Neural progenitor cell (in vitro differentiated cells): Measurements from ENCODE around the gene UGT1A10. TPM values are rescaled to one million over a fixed set of nuclear protein-coding genes. Genes with fewer than 3 reads are reported as not detected.

Source experiments
- DNase-seq: peaks from one replicate; pipeline ENCODE4 v3.0.0-alpha.2; 2016; ENCODE audit warnings: low spot score
- H2AFZ ChIP-seq: fragments of 200-600 bp; sonication (generic); replicated peaks from 2 replicates; pipeline ENCODE4 v1.6.1; 2016; ENCODE audit warnings: antibody characterized with exemption
- H3F3A ChIP-seq: fragments of 200-600 bp; sonication (generic); 2 replicates; pipeline ENCODE4 v1.6.1; 2016; ENCODE audit warnings: antibody characterized with exemption, low read depth
- H3K27ac ChIP-seq: fragments of 200-600 bp; sonication (generic); 2 replicates; pipeline ENCODE4 v1.5.1; 2016; ENCODE audit warnings: mild to moderate bottlenecking
- H3K27me3 ChIP-seq: fragments of 200-600 bp; sonication (generic); 2 replicates; pipeline ENCODE4 v1.6.1; 2016; ENCODE audit warnings: mild to moderate bottlenecking, moderate library complexity
- H3K36me3 ChIP-seq: fragments of 200-600 bp; sonication (generic); 2 replicates; pipeline ENCODE4 v1.5.1; 2016
- H3K4me1 ChIP-seq: fragments of 200-600 bp; sonication (generic); 2 replicates; pipeline ENCODE4 v1.6.1; 2016; ENCODE audit warnings: mixed run types
- H3K4me2 ChIP-seq: fragments of 200-600 bp; sonication (generic); 2 replicates; pipeline ENCODE4 v1.6.1; 2016
- H3K4me3 ChIP-seq: fragments of 200-600 bp; sonication (generic); 2 replicates; pipeline ENCODE4 v1.5.1; 2016
- H3K79me2 ChIP-seq: fragments of 200-600 bp; sonication (generic); 2 replicates; pipeline ENCODE4 v1.6.1; 2016; ENCODE audit warnings: low read depth
- H3K9ac ChIP-seq: fragments of 200-600 bp; sonication (generic); 2 replicates; pipeline ENCODE4 v1.6.1; 2016
- H3K9me3 ChIP-seq: fragments of 200-600 bp; sonication (generic); 2 replicates; pipeline ENCODE4 v1.5.1; 2016; ENCODE audit warnings: low read depth
- H4K20me1 ChIP-seq: fragments of 200-600 bp; sonication (generic); 2 replicates; pipeline ENCODE4 v1.6.1; 2016; ENCODE audit warnings: low read depth
- H3K27ac Mint-ChIP-seq: 3 replicates; pipeline ENCODE4 v1.8.0; 2021; ENCODE audit warnings: mixed read lengths
- H3K27me3 Mint-ChIP-seq: 2 replicates; pipeline ENCODE4 v1.8.0; 2022; ENCODE audit warnings: low read depth, mild to moderate bottlenecking, inconsistent platforms, moderate library complexity, mixed read lengths; ENCODE audit not compliant: insufficient read depth
- H3K36me3 Mint-ChIP-seq: 3 replicates; pipeline ENCODE4 v1.8.0; 2021; ENCODE audit warnings: mixed read lengths
- H3K4me1 Mint-ChIP-seq: 3 replicates; pipeline ENCODE4 v1.8.0; 2021; ENCODE audit warnings: mixed read lengths
- H3K4me3 Mint-ChIP-seq: 3 replicates; pipeline ENCODE4 v1.8.0; 2021; ENCODE audit warnings: mild to moderate bottlenecking, moderate library complexity, mixed read lengths
- H3K9me3 Mint-ChIP-seq: 3 replicates; pipeline ENCODE4 v1.8.0; 2020; ENCODE audit warnings: mixed read lengths
- CTCF ChIP-seq: fragments of 200-600 bp; sonication (generic); IDR thresholded peaks from 2 replicates; pipeline ENCODE4 v1.5.1; 2017; ENCODE audit warnings: antibody characterized with exemption, mild to moderate bottlenecking
- EZH2 ChIP-seq: fragments of 200-600 bp; sonication (generic); IDR thresholded peaks from 2 replicates; pipeline ENCODE4 v1.6.1; 2017; ENCODE audit warnings: antibody characterized with exemption, mild to moderate bottlenecking, moderate library complexity
- EZH2phosphoT487 ChIP-seq: fragments of 200-600 bp; sonication (generic); IDR thresholded peaks from 2 replicates; pipeline ENCODE4 v1.6.1; 2017; ENCODE audit warnings: antibody characterized with exemption
- total RNA-seq: library from RNA; depleted of rRNA; stranded (reverse); fragments of >200 nt; gene quantifications from 2 replicates; pipeline ENCODE4 v1.2.3, GENCODE V29; 2015; ENCODE audit warnings: low replicate concordance

UGT1A10 gene
- total RNA-seq, 1 donor from 2014 or later: not detected

GRCh38 chr2:233684640-233685039 lies 48.4 kb downstream of the UGT1A10 start:
- no peaks in the 10 kb centered on the region for H3K9me3 ChIP-seq
- no peaks in the 10 kb centered on the region for H3F3A ChIP-seq
- no peak for DNase-seq
- H3K27ac ChIP-seq: no peak overlapping the region
- H3K4me1 Mint-ChIP-seq: no peaks in the 10 kb centered on the region
- no peak overlapping the region for H3K4me2 ChIP-seq
- H4K20me1 ChIP-seq: no peaks in the 10 kb centered on the region
- TF ChIP-seq EZH2phosphoT487: no peak
- no peak for TF ChIP-seq CTCF
- H3K4me3 ChIP-seq: no peak overlapping the region
- no peaks in the 10 kb centered on the region for H3K27me3 Mint-ChIP-seq
- no peaks in the 10 kb centered on the region for H3K79me2 ChIP-seq
- no peak overlapping the region for H2AFZ ChIP-seq
- H3K4me1 ChIP-seq: no peaks in the 10 kb centered on the region
- no peaks in the 10 kb centered on the region for H3K9me3 Mint-ChIP-seq
- H3K36me3 ChIP-seq: no peaks in the 10 kb centered on the region
- H3K36me3 Mint-ChIP-seq: no peaks in the 10 kb centered on the region
- H3K4me3 Mint-ChIP-seq: no peak overlapping the region
- no peaks in the 10 kb centered on the region for H3K27me3 ChIP-seq
- H3K9ac ChIP-seq: no peak overlapping the region
- no peak overlapping the region for H3K27ac Mint-ChIP-seq

- no peak for TF ChIP-seq EZH2
- no peak for TF ChIP-seq CTCF
- TF ChIP-seq EZH2phosphoT487: no peak
- no peaks in the 10 kb centered on the region for H3K79me2 ChIP-seq
- DNase-seq: no peak
- no peak overlapping the region for H3K27ac Mint-ChIP-seq
- H3K27me3 Mint-ChIP-seq: no peaks in the 10 kb centered on the region
- H3K4me1 Mint-ChIP-seq: no peaks in the 10 kb centered on the region
- H3K9ac ChIP-seq: no peak overlapping the region
- H3K4me3 ChIP-seq: no peak overlapping the region
- H3K9me3 ChIP-seq: no peaks in the 10 kb centered on the region
- no peaks in the 10 kb centered on the region for H3F3A ChIP-seq
- no peaks in the 10 kb centered on the region for H3K36me3 Mint-ChIP-seq
- no peak overlapping the region for H3K4me3 Mint-ChIP-seq
- no peak overlapping the region for H3K27ac ChIP-seq
- no peaks in the 10 kb centered on the region for H3K36me3 ChIP-seq
- no peak overlapping the region for H3K4me2 ChIP-seq
- no peaks in the 10 kb centered on the region for H3K27me3 ChIP-seq
- H2AFZ ChIP-seq: no peak overlapping the region
- no peaks in the 10 kb centered on the region for H4K20me1 ChIP-seq
- H3K9me3 Mint-ChIP-seq: no peaks in the 10 kb centered on the region
- no peaks in the 10 kb centered on the region for H3K4me1 ChIP-seq
Observed at GRCh38 chr2:233686928-233687327, 50.7 kb downstream of the UGT1A10 start.

GRCh38 chr2:233688341-233688740 lies 52.1 kb downstream of the UGT1A10 start:
- Mint-ChIP-seq H3K9me3 (no peaks in the 10 kb centered on the region), H3K4me3 (no peak overlapping the region)
- H3F3A ChIP-seq: no peaks in the 10 kb centered on the region

More at GRCh38 chr2:233688341-233688740, 52.1 kb downstream of the UGT1A10 start:
- Mint-ChIP-seq H3K4me1 (no peaks in the 10 kb centered on the region), H3K36me3 (no peaks in the 10 kb centered on the region), H3K27ac (no peak overlapping the region), H3K27me3 (peaks cover under 1% of the 10 kb centered on the region)
- H3K36me3 ChIP-seq: no peaks in the 10 kb centered on the region
- no peaks in the 10 kb centered on the region for H3K9me3 ChIP-seq
- no peak overlapping the region for H3K4me2 ChIP-seq
- no peak overlapping the region for H3K4me3 ChIP-seq
- no peaks in the 10 kb centered on the region for H4K20me1 ChIP-seq
- no peak overlapping the region for H3K9ac ChIP-seq
- TF ChIP-seq CTCF: no peak
- TF ChIP-seq EZH2: no peak
- TF ChIP-seq EZH2phosphoT487: no peak
- no peak overlapping the region for H3K27ac ChIP-seq
- no peak overlapping the region for H2AFZ ChIP-seq
- H3K79me2 ChIP-seq: no peaks in the 10 kb centered on the region
- no peaks in the 10 kb centered on the region for H3K27me3 ChIP-seq
- DNase-seq: no peak
- H3K4me1 ChIP-seq: no peaks in the 10 kb centered on the region
